H1 (cell line): ENCODE data around the gene DHDH. TPM values are rescaled to one million over a fixed set of nuclear protein-coding genes. Genes with fewer than 3 reads are reported as not detected.

Experiments used
- CTCF ChIA-PET: fragments of 300-600 bp; sonication (Branson Sonifier 250); formaldehyde crosslinking; loops from one replicate; lab custom pipeline; 2021; ENCODE audit not compliant: partially characterized antibody; lab: Charles Lee
- POLR2A ChIA-PET: fragments of 300-600 bp; sonication (Branson Sonifier 250); formaldehyde crosslinking; loops from one replicate; lab custom pipeline; 2021; ENCODE audit warnings: inconsistent platforms; ENCODE audit not compliant: partially characterized antibody; lab: Charles Lee
- DNase-seq, 2 experiments: peaks; one replicate each; pipeline versions ENCODE4 v3.0.0 to v3.0.0-alpha.2; 2010 to 2022; ENCODE audit warnings: low spot score in 2 of 2, low read depth in 1 of 2, mixed read lengths in 1 of 2
- FAIRE-seq: peaks from 2 replicates; lab custom pipeline; 2011; peaks lifted over from hg19 to GRCh38; lab: Jason Lieb, UNC
- H2AFZ ChIP-seq: 2 replicates; pipeline ENCODE4 v1.8.1; 2012; ENCODE audit warnings: low read length, inconsistent platforms
- H2AK5ac ChIP-seq: 2 replicates; pipeline ENCODE4 v1.6.1; 2013; ENCODE audit warnings: low read depth, low read length
- H2BK120ac ChIP-seq: replicated peaks from 2 replicates; pipeline ENCODE3; 2013; ENCODE audit warnings: low read depth, low read length, inconsistent platforms
- H2BK12ac ChIP-seq: 2 replicates; pipeline ENCODE4 v1.6.1; 2013; ENCODE audit warnings: low read depth, low read length
- H2BK15ac ChIP-seq: 2 replicates; pipeline ENCODE4 v1.6.1; 2013; ENCODE audit warnings: low read length
- H2BK20ac ChIP-seq: 2 replicates; pipeline ENCODE4 v1.6.1; 2013; ENCODE audit warnings: low read length
- H2BK5ac ChIP-seq: 2 replicates; pipeline ENCODE4 v1.6.1; 2013; ENCODE audit warnings: low read depth, low read length
- H3K14ac ChIP-seq: 2 replicates; pipeline ENCODE4 v1.6.1; 2013; ENCODE audit warnings: inconsistent platforms; ENCODE audit not compliant: insufficient read length
- H3K18ac ChIP-seq: 2 replicates; pipeline ENCODE4 v1.6.1; 2013; ENCODE audit warnings: low read length; ENCODE audit errors: extremely low read depth
- H3K23ac ChIP-seq: 2 replicates; pipeline ENCODE4 v1.6.1; 2013; ENCODE audit warnings: inconsistent platforms; ENCODE audit not compliant: insufficient read length
- H3K23me2 ChIP-seq: 2 replicates; pipeline ENCODE4 v1.6.1; 2013; ENCODE audit warnings: low read depth, low read length
- H3K27ac ChIP-seq: 2 replicates; pipeline ENCODE4 v1.6.1; 2011; ENCODE audit warnings: low read depth, low read length, inconsistent platforms
- H3K27me3 ChIP-seq, 4 experiments: replicated peaks in 1 of 4; 1 replicate in 1 of 4; 2 replicates in 3 of 4; pipeline versions ENCODE4 v1.6.1 to v1.8.1; 2011 to 2013; ENCODE audit warnings: low read length in 3 of 4, mild to moderate bottlenecking in 3 of 4, inconsistent platforms in 2 of 4, mixed read lengths in 2 of 4, moderate library complexity in 1 of 4; ENCODE audit not compliant: control insufficient read depth in 3 of 4, insufficient read depth in 3 of 4; ENCODE audit errors: extremely low read depth in 1 of 4
- H3K36me3 ChIP-seq, 4 experiments: 2 replicates each; pipeline versions ENCODE4 v1.6.1 to v1.8.1; 2011 to 2013; ENCODE audit warnings: mild to moderate bottlenecking in 4 of 4, low read length in 3 of 4, moderate library complexity in 2 of 4, control low read depth in 1 of 4, inconsistent platforms in 1 of 4; ENCODE audit not compliant: insufficient read depth in 4 of 4, control insufficient read depth in 2 of 4
- H3K4ac ChIP-seq: replicated peaks from 2 replicates; pipeline ENCODE3; 2013; ENCODE audit warnings: low read length, low read depth, mixed read lengths, inconsistent platforms; ENCODE audit not compliant: insufficient read length
- H3K4me1 ChIP-seq, 4 experiments: replicated peaks in 1 of 4; 1 replicate in 1 of 4; 2 replicates in 3 of 4; pipeline versions ENCODE4 v1.6.1 to v1.8.1; 2011 to 2013; ENCODE audit warnings: low read length in 3 of 4, inconsistent platforms in 2 of 4, mixed read lengths in 1 of 4; ENCODE audit not compliant: insufficient read depth in 4 of 4, control insufficient read depth in 3 of 4
- H3K4me2 ChIP-seq, 2 experiments: 2 replicates each; pipeline versions ENCODE4 v1.6.1 to v1.8.1; 2011 to 2013; ENCODE audit warnings: low read depth in 2 of 2, low read length in 2 of 2, control low read depth in 1 of 2, inconsistent platforms in 1 of 2, mild to moderate bottlenecking in 1 of 2; ENCODE audit not compliant: insufficient read depth in 1 of 2
- H3K4me3 ChIP-seq, 4 experiments: fragments of 200-600, 300-600 bp in 1 of 4; sonication (generic), shearing (Covaris generic), sonication (Bioruptor Twin) in 1 of 4; 2 replicates each; pipeline versions ENCODE4 v1.5.1 to v1.8.1; 2011 to 2016; ENCODE audit warnings: low read length in 4 of 4, low read depth in 3 of 4, control low read depth in 2 of 4, inconsistent platforms in 2 of 4, mild to moderate bottlenecking in 2 of 4, mixed read lengths in 1 of 4, moderate library complexity in 1 of 4; ENCODE audit not compliant: insufficient read depth in 2 of 4; ENCODE audit errors: extremely low read depth in 1 of 4
- H3K56ac ChIP-seq: replicated peaks from 2 replicates; pipeline ENCODE3; 2013; ENCODE audit warnings: low read depth, mild to moderate bottlenecking, mixed read lengths, low read length, inconsistent platforms; ENCODE audit not compliant: insufficient read length
- H3K79me1 ChIP-seq: 2 replicates; pipeline ENCODE4 v1.6.1; 2013; ENCODE audit warnings: low read depth, low read length, control low read depth
- H3K79me2 ChIP-seq, 2 experiments: 2 replicates each; pipeline versions ENCODE4 v1.6.1 to v1.8.1; 2012 to 2013; ENCODE audit warnings: low read length in 2 of 2, mild to moderate bottlenecking in 2 of 2, inconsistent platforms in 1 of 2; ENCODE audit not compliant: insufficient read depth in 2 of 2, control insufficient read depth in 1 of 2
- H3K9ac ChIP-seq, 4 experiments: replicated peaks in 1 of 4; 1 replicate in 1 of 4; 2 replicates in 3 of 4; pipeline versions ENCODE4 v1.6.1 to v1.8.1; 2011 to 2013; ENCODE audit warnings: low read depth in 3 of 4, low read length in 3 of 4, control low read depth in 2 of 4, mild to moderate bottlenecking in 2 of 4, moderate library complexity in 2 of 4, inconsistent platforms in 1 of 4; ENCODE audit errors: extremely low read depth in 1 of 4
- H3K9me3 ChIP-seq, 2 experiments: 2 replicates each; pipeline versions ENCODE4 v1.6.1 to v1.8.1; 2012 to 2013; ENCODE audit warnings: mild to moderate bottlenecking in 2 of 2, moderate library complexity in 2 of 2, control low read depth in 1 of 2, inconsistent platforms in 1 of 2, low read depth in 1 of 2, low read length in 1 of 2, mixed read lengths in 1 of 2; ENCODE audit not compliant: insufficient read depth in 2 of 2
- H4K20me1 ChIP-seq, 2 experiments: replicated peaks in 1 of 2; 2 replicates each; pipeline versions ENCODE3 to v1.8.1; 2011 to 2013; ENCODE audit warnings: inconsistent platforms in 2 of 2, low read length in 2 of 2, mild to moderate bottlenecking in 1 of 2; ENCODE audit not compliant: insufficient read depth in 2 of 2, control insufficient read depth in 1 of 2
- H4K5ac ChIP-seq: 2 replicates; pipeline ENCODE4 v1.6.1; 2013; ENCODE audit warnings: low read length, low read depth, mixed read lengths, inconsistent platforms; ENCODE audit not compliant: insufficient read length
- H4K8ac ChIP-seq: 2 replicates; pipeline ENCODE4 v1.8.0; 2013; ENCODE audit warnings: mild to moderate bottlenecking, moderate library complexity, low read length, inconsistent platforms; ENCODE audit not compliant: insufficient read depth; ENCODE audit errors: extremely low read depth
- H4K91ac ChIP-seq: replicated peaks from 2 replicates; pipeline ENCODE3; 2013; ENCODE audit warnings: low read length, mixed read lengths, inconsistent platforms; ENCODE audit not compliant: insufficient read length
- BCL11A ChIP-seq, 2 experiments: IDR thresholded peaks; one replicate each; pipeline ENCODE4 v1.6.1; 2011; ENCODE audit warnings: low read depth in 2 of 2, low read length in 2 of 2, mild to moderate bottlenecking in 2 of 2
- EGR1 ChIP-seq: IDR thresholded peaks from 2 replicates; pipeline ENCODE4 v1.6.1; 2011; ENCODE audit warnings: low read depth, low read length, borderline replicate concordance
- MAX ChIP-seq: IDR thresholded peaks from 2 replicates; pipeline ENCODE4 v1.6.1; 2012; ENCODE audit warnings: inconsistent platforms
- SP2 ChIP-seq: IDR thresholded peaks from 2 replicates; pipeline ENCODE4 v1.6.1; 2012; ENCODE audit warnings: mild to moderate bottlenecking, low read length, inconsistent platforms
- TBP ChIP-seq: IDR thresholded peaks from 2 replicates; pipeline ENCODE4 v1.6.1; 2011; ENCODE audit warnings: low read depth, low read length, improper control_type of control experiment
- ZNF274 ChIP-seq: IDR thresholded peaks from 2 replicates; pipeline ENCODE4 v1.7.0; 2012; ENCODE audit warnings: low read length, borderline replicate concordance; ENCODE audit errors: extremely low read depth
- WGBS, 2 experiments: shearing (Covaris generic) in 1 of 2; methylation state at CpG; one replicate each; pipeline versions ENCODE4 v1.1.6 to v1.1.7; 2013 to 2015; ENCODE audit warnings: low lambda C conversion rate in 2 of 2, mixed read lengths in 2 of 2, inconsistent platforms in 1 of 2, low coverage in 1 of 2, missing lambda C conversion rate in 1 of 2; ENCODE audit not compliant: insufficient replicate concordance in 2 of 2, insufficient coverage in 1 of 2, insufficient read length in 1 of 2; ENCODE audit errors: extremely low coverage in 1 of 2, missing lambda C conversion rate in 1 of 2; 5-methylcytosine and 5-hydroxymethylcytosine counted together
- polyA plus RNA-seq, 7 experiments: library from polyadenylated mRNA; depleted of rRNA in 3 of 7; stranded (reverse) in 5 of 7; unstranded in 2 of 7; fragments of >200 nt in 5 of 7; fragments of 200-250 nt in 2 of 7; gene quantifications; 1 replicate in 5 of 7; 2 replicates in 1 of 7; 4 replicates in 1 of 7; pipeline versions ENCODE4 v1.2.1 to v1.2.3, GENCODE V29; 2011 to 2013; ENCODE audit warnings: missing spikeins in 2 of 7, mixed read lengths in 2 of 7
- total RNA-seq: library from RNA; stranded (reverse); fragmentation: NEBNext Ultra II Directional; extraction: Animal tissue kit (Norgen Biotek cat#: 25700); gene quantifications from 2 replicates; pipeline ENCODE4 v1.2.1, GENCODE V29; 2021

Gene DHDH
- total and polyA plus RNA-seq, 2 of the 8 experiments (the other 6 are each of a cell fraction or from before 2014, with no cell fraction given) = 2.2 to 2.8 TPM

- no peak overlapping the region for H2BK15ac ChIP-seq
- H3K23ac ChIP-seq = no peak overlapping the region
- H4K91ac ChIP-seq = no peak overlapping the region
- H4K20me1 ChIP-seq = peaks cover 0 to 4% of the 10 kb centered on the region in 2 experiments
- H4K8ac ChIP-seq = no peak overlapping the region
- H3K23me2 ChIP-seq = no peaks in the 10 kb centered on the region; the same call in 1 of the 2 replicates
- no peaks in the 10 kb centered on the region for H3K27me3 ChIP-seq
- no peak overlapping the region for H2BK20ac ChIP-seq
- H3K4me1 ChIP-seq = no peaks in the 10 kb centered on the region
- FAIRE-seq (no peak), DNase-seq (no peak)
- TF ChIP-seq BCL11A (IDR thresholded peaks at IDR 0.05; ENCODE audit: low read depth in 2 of 2, low read length in 2 of 2) (no peak), EGR1 (no peak), ZNF274 (no peak), SP2 (no peak), TBP (no peak), MAX (no peak)
- H3K27ac ChIP-seq = no peak overlapping the region
- H3K9me3 ChIP-seq = no peaks in the 10 kb centered on the region
- H3K79me1 ChIP-seq = no peaks in the 10 kb centered on the region
- POLR2A ChIA-PET = interaction anchor here (1.1 to 6.7 kb wide), 3 partner anchors 10 to 43 kb away, joined by 5 to 29 read pairs (median 6); partner anchors contain the start of genes DHDH and FTL
- H3K36me3 ChIP-seq = peaks cover 0 to 35% (median 8%) of the 10 kb centered on the region in 4 experiments; a peak in 6 of 8 replicates
- H2AK5ac ChIP-seq = no peak overlapping the region
- no peak overlapping the region for H3K4me2 ChIP-seq
- no peak overlapping the region for H4K5ac ChIP-seq
- no peak overlapping the region for H2BK5ac ChIP-seq
- H3K4me3 ChIP-seq = no peak overlapping the region
- no peak overlapping the region for H3K56ac ChIP-seq
- H3K9ac ChIP-seq = no peak overlapping the region
- H3K14ac ChIP-seq = no peak overlapping the region
- H2BK12ac ChIP-seq = no peak overlapping the region
- H2BK120ac ChIP-seq = no peak overlapping the region
- 95% methylated on average over 17 of the region's 18 CpGs; no CpG with 5 or more reads in 1 of the 2 experiments for WGBS, 2 experiments
- CTCF ChIA-PET = interaction anchor here (0.6 to 1.1 kb wide), 2 partner anchors 10 to 65 kb away, joined by 3 to 4 read pairs; no protein-coding TSS in a partner anchor
- H3K79me2 ChIP-seq = no peaks in the 10 kb centered on the region
- H3K18ac ChIP-seq = no peak overlapping the region
- H2AFZ ChIP-seq = no peak overlapping the region
- no peak overlapping the region for H3K4ac ChIP-seq
Measured at GRCh38 chr19:48922548-48923490, 10.7 kb upstream of the DHDH start.
